Mucosa of descending colon (tissue), 3 donors: Measurements from ENCODE around the gene NCCRP1. TPM values are rescaled to one million over a fixed set of nuclear protein-coding genes. Genes with fewer than 3 reads are reported as not detected.

Source experiments
- ATAC-seq: fragments of 200-7000 bp; cut with Tn5 transposase; one replicate; pipeline ENCODE4 v1.9.1; 2020; ENCODE audit warnings: mild to moderate bottlenecking, moderate library complexity
- DNase-seq, 3 donors: peaks; one replicate each; pipeline ENCODE4 v3.0.0-alpha.2; 2020
- H3K36me3 ChIP-seq: fragments of 200-600 bp; one replicate; pipeline ENCODE4 v1.8.0; 2021; ENCODE audit warnings: low read depth, mild to moderate bottlenecking
- H3K4me1 ChIP-seq: fragments of 200-600 bp; one replicate; pipeline ENCODE4 v1.8.0; 2021; ENCODE audit warnings: low read depth, mild to moderate bottlenecking
- H3K4me3 ChIP-seq: fragments of 200-600 bp; one replicate; pipeline ENCODE4 v1.8.0; 2021; ENCODE audit warnings: mild to moderate bottlenecking
- H3K9me3 ChIP-seq: fragments of 200-600 bp; one replicate; pipeline ENCODE4 v1.8.0; 2021; ENCODE audit warnings: mild to moderate bottlenecking
- CTCF ChIP-seq: fragments of 200-600 bp; IDR thresholded peaks from one replicate; pipeline ENCODE4 v1.8.0; 2022; ENCODE audit warnings: antibody characterized with exemption, mild to moderate bottlenecking
- intact Hi-C, 2 donors: fragments of 100-400 bp; cut with DNase I in 1 of 2; cut with micrococcal nuclease in 1 of 2; formaldehyde crosslinking; loops; one replicate each; pipeline versions ENCODE4 v1.11.0 to v1.11.1; 2022; cut with DNase I, micrococcal nuclease
- total RNA-seq, 3 donors: library from RNA; stranded (reverse); fragmentation: NEBNext Ultra II Directional in 2 of 3; extraction: Animal tissue kit (Norgen Biotek cat#: 25700) in 2 of 3; gene quantifications; one replicate each; pipeline versions ENCODE4 v1.2.1 to v1.2.4, GENCODE V29; 2021 to 2023
- donor health status: DM: no; HTN: no; CAD: no; lungs with moderate emphysema.
- donor health status: DM: no; HTN: no; CAD: no.
- donor health status: DM: no; HTN: yes; CAD: no.

NCCRP1 gene
- total RNA-seq, 3 donors from 2014 or later = 0.14 TPM; not detected in 2

GRCh38 chr19:39200066-39200802 lies 3.5 kb downstream of the NCCRP1 start:
- intact Hi-C loops = no loop called here
- H3K36me3 ChIP-seq = no peaks in the 10 kb centered on the region
- no peak for TF ChIP-seq CTCF
- no peak overlapping the region for H3K4me3 ChIP-seq
- DNase-seq (no peak), ATAC-seq (no peak)
- H3K4me1 ChIP-seq = no peaks in the 10 kb centered on the region
- H3K9me3 ChIP-seq = no peaks in the 10 kb centered on the region

- no peak for DNase-seq
- H3K9me3 ChIP-seq = no peaks in the 10 kb centered on the region
- intact Hi-C loops = no loop called here
- H3K36me3 ChIP-seq = no peaks in the 10 kb centered on the region
- no peaks in the 10 kb centered on the region for H3K4me1 ChIP-seq
- no peak overlapping the region for H3K4me3 ChIP-seq
- TF ChIP-seq CTCF = no peak
- no peak for ATAC-seq
These were observed 4.0 kb downstream of the NCCRP1 start for GRCh38 chr19:39200803-39201115.

GRCh38 chr19:39202998-39203355 lies 6.2 kb downstream of the NCCRP1 start:
- Histone ChIP-seq H3K36me3 (no peaks in the 10 kb centered on the region), H3K4me3 (no peak overlapping the region), H3K4me1 (no peaks in the 10 kb centered on the region), H3K9me3 (no peaks in the 10 kb centered on the region)
- intact Hi-C loops = no loop called here
- TF ChIP-seq CTCF = no peak
- DNase-seq (no peak), ATAC-seq (no peak)

- TF ChIP-seq CTCF = no peak
- no peak for ATAC-seq
- intact Hi-C loops = no loop called here
- no peaks in the 10 kb centered on the region for H3K9me3 ChIP-seq
- H3K36me3 ChIP-seq = no peaks in the 10 kb centered on the region
- H3K4me3 ChIP-seq = no peak within 1 kb of the TSS
- H3K4me1 ChIP-seq = no peaks in the 10 kb centered on the region
- no peak for DNase-seq
These were observed 6.9 kb downstream of the NCCRP1 start, which contains the start of gene SYCN for GRCh38 chr19:39203372-39204341. SYCN (minus strand) TSS chr19:39204263; CDS start chr19:39204254, 9 bp downstream.

GRCh38 chr19:39205449-39205764 lies 8.6 kb downstream of the NCCRP1 start:
- no peaks in the 10 kb centered on the region for H3K4me1 ChIP-seq
- TF ChIP-seq CTCF = no peak
- ATAC-seq = no peak
- H3K9me3 ChIP-seq = no peaks in the 10 kb centered on the region
- DNase-seq = no peak
- intact Hi-C loops = no loop called here
- no peak overlapping the region for H3K4me3 ChIP-seq
- H3K36me3 ChIP-seq = no peaks in the 10 kb centered on the region
